A549 (cell line): ENCODE measurements around the gene PRUNE2. TPM values are rescaled to one million over a fixed set of nuclear protein-coding genes. Genes with fewer than 3 reads are reported as not detected.

ENCODE experiments used
- ATAC-seq, 2 experiments: fragments of 200-7000 bp in 1 of 2; fragments of >200 bp in 1 of 2; cut with Nextera tagmentation in 1 of 2; cut with Tn5 transposase in 1 of 2; 3 replicates each; pipeline versions ENCODE4 v1.8.0 to v1.9.1; 2018 to 2020; ENCODE audit warnings: mild to moderate bottlenecking in 1 of 2, moderate library complexity in 1 of 2
- CTCF ChIA-PET: fragments of 300-600 bp; sonication (Branson Sonifier 250); formaldehyde crosslinking; extraction: SDS; loops from one replicate; lab custom pipeline; 2021; ENCODE audit warnings: antibody characterized with exemption, inconsistent platforms; lab: Yijun Ruan, JAX
- POLR2A ChIA-PET: fragments of 350-600 bp; formaldehyde crosslinking; extraction: SDS; loops from one replicate; lab custom pipeline; 2021; ENCODE audit warnings: antibody characterized with exemption, inconsistent platforms; lab: Yijun Ruan, JAX
- DNase-seq, 2 experiments: peaks; one replicate each; pipeline versions ENCODE4 v3.0.0 to v3.0.0-alpha.2; 2011 to 2016; ENCODE audit warnings: low read depth in 1 of 2, low spot score in 1 of 2
- FAIRE-seq: peaks from 2 replicates; lab custom pipeline; 2011; peaks lifted over from hg19 to GRCh38; lab: Jason Lieb, UNC
- H3K27ac ChIP-seq, 2 experiments: fragments of >200 bp; sonication (Bioruptor Twin); formaldehyde crosslinking; 3 replicates each; pipeline ENCODE4 v1.5.1; 2016 to 2017
- H3K4me1 ChIP-seq: fragments of >200 bp; sonication (Bioruptor Twin); formaldehyde crosslinking; 3 replicates; pipeline ENCODE4 v1.6.1; 2016
- H3K4me2 ChIP-seq: fragments of >200 bp; sonication (Bioruptor Twin); formaldehyde crosslinking; 3 replicates; pipeline ENCODE4 v1.6.1; 2016
- H3K4me3 ChIP-seq: fragments of >200 bp; sonication (Bioruptor Twin); formaldehyde crosslinking; 3 replicates; pipeline ENCODE4 v1.5.1; 2016
- H3K9me3 ChIP-seq: fragments of >200 bp; sonication (Bioruptor Twin); formaldehyde crosslinking; 3 replicates; pipeline ENCODE4 v1.6.1; 2016
- ATOH8 ChIP-seq: fragments of 250-450 bp; sonication (Bioruptor Pico); IDR thresholded peaks from 2 replicates; pipeline ENCODE4 v1.5.0; 2020; ENCODE audit warnings: low read depth, mild to moderate bottlenecking, moderate library complexity
- BCL3 ChIP-seq: fragments of >200 bp; sonication (Bioruptor Twin); formaldehyde crosslinking; IDR thresholded peaks from 3 replicates; pipeline ENCODE4 v1.6.1; 2016
- CBX8 ChIP-seq: fragments of 200-600 bp; sonication (generic); IDR thresholded peaks from 2 replicates; pipeline ENCODE4 v1.6.1; 2016
- CHD4 ChIP-seq: fragments of 200-600 bp; sonication (generic); IDR thresholded peaks from 2 replicates; pipeline ENCODE4 v1.6.1; 2016; ENCODE audit warnings: antibody characterized with exemption, mild to moderate bottlenecking, borderline replicate concordance
- EHF ChIP-seq: fragments of 250-450 bp; sonication (Bioruptor Pico); IDR thresholded peaks from 2 replicates; pipeline ENCODE4 v1.5.0; 2020; ENCODE audit warnings: mild to moderate bottlenecking
- EHMT2 ChIP-seq: fragments of 200-600 bp; sonication (generic); IDR thresholded peaks from 2 replicates; pipeline ENCODE4 v1.6.1; 2016; ENCODE audit warnings: antibody characterized with exemption, low read depth, mild to moderate bottlenecking, moderate library complexity
- EP300 ChIP-seq, 2 experiments: fragments of >200 bp; sonication (Bioruptor Twin); formaldehyde crosslinking; IDR thresholded peaks; 2 replicates in 1 of 2; 3 replicates in 1 of 2; pipeline ENCODE4 v1.6.1; 2016 to 2017
- HMGXB4 ChIP-seq: fragments of 250-450 bp; sonication (Bioruptor Pico); IDR thresholded peaks from 2 replicates; pipeline ENCODE4 v1.5.0; 2021; ENCODE audit warnings: mild to moderate bottlenecking, moderate library complexity, borderline replicate concordance
- HOXB13 ChIP-seq: fragments of 250-450 bp; sonication (Bioruptor Pico); IDR thresholded peaks from 2 replicates; pipeline ENCODE4 v1.5.0; 2020; ENCODE audit warnings: low read depth, mild to moderate bottlenecking, moderate library complexity
- JUN ChIP-seq, 2 experiments: fragments of >200 bp; sonication (Bioruptor Twin); formaldehyde crosslinking; IDR thresholded peaks; 2 replicates in 1 of 2; 3 replicates in 1 of 2; pipeline ENCODE4 v1.6.1; 2016 to 2017
- KDM1A ChIP-seq: fragments of 200-600 bp; sonication (generic); IDR thresholded peaks from 2 replicates; pipeline ENCODE4 v1.6.1; 2016; ENCODE audit warnings: low read depth, mild to moderate bottlenecking
- MAFK ChIP-seq: fragments of 450-650 bp; IDR thresholded peaks from 2 replicates; pipeline ENCODE4 v1.6.1; 2014; ENCODE audit not compliant: partially characterized antibody
- MAZ ChIP-seq: fragments of 150-350 bp; IDR thresholded peaks from 2 replicates; pipeline ENCODE4 v1.6.1; 2014; ENCODE audit warnings: antibody characterized with exemption, low read depth, low read length, borderline replicate concordance
- PHF8 ChIP-seq: fragments of 200-600 bp; sonication (generic); IDR thresholded peaks from 2 replicates; pipeline ENCODE4 v1.6.1; 2016; ENCODE audit warnings: low read depth, mild to moderate bottlenecking, antibody characterized with exemption, moderate library complexity, borderline replicate concordance
- RAD21 ChIP-seq, 2 experiments: fragments of >200 bp in 1 of 2; sonication (Bioruptor Twin) in 1 of 2; formaldehyde crosslinking in 1 of 2; IDR thresholded peaks in 1 of 2; conservative IDR thresholded peaks in 1 of 2; 2 replicates in 1 of 2; 3 replicates in 1 of 2; pipeline ENCODE4 v1.6.1; 2012 to 2018; ENCODE audit warnings: inconsistent platforms in 1 of 2
- REST ChIP-seq: fragments of 200-600 bp; sonication (generic); IDR thresholded peaks from 2 replicates; pipeline ENCODE4 v1.6.1; 2016; ENCODE audit warnings: antibody characterized with exemption, mild to moderate bottlenecking, moderate library complexity
- ZFP36 ChIP-seq: fragments of 450-650 bp; IDR thresholded peaks from 2 replicates; pipeline ENCODE4 v1.6.1; 2014; ENCODE audit warnings: borderline replicate concordance; ENCODE audit not compliant: partially characterized antibody
- WGBS: methylation state at CpG from one replicate; pipeline ENCODE4 v1.1.6; 2017; ENCODE audit errors: missing lambda C conversion rate; 5-methylcytosine and 5-hydroxymethylcytosine counted together
- polyA plus RNA-seq, 4 experiments: library from polyadenylated mRNA; depleted of rRNA in 3 of 4; stranded (reverse); fragments of >200 nt; fragmentation: RNase III in 1 of 4; extraction: RNeasy Plus Mini Kit Qiagen cat#74134 plus additional on column Dnase treatment in 1 of 4; gene quantifications; 2 replicates in 3 of 4; 3 replicates in 1 of 4; pipeline ENCODE4 v1.2.3, GENCODE V29; 2011 to 2017

PRUNE2 gene
- polyA plus RNA-seq, 2 of the 4 experiments (the other 2 are of a cell fraction), result 0.04 TPM; not detected in 1

- TF ChIP-seq EHMT2, result no peak
Measured at GRCh38 chr9:76784881-76785280, 121.0 kb downstream of the PRUNE2 start (continued).

DNA sequence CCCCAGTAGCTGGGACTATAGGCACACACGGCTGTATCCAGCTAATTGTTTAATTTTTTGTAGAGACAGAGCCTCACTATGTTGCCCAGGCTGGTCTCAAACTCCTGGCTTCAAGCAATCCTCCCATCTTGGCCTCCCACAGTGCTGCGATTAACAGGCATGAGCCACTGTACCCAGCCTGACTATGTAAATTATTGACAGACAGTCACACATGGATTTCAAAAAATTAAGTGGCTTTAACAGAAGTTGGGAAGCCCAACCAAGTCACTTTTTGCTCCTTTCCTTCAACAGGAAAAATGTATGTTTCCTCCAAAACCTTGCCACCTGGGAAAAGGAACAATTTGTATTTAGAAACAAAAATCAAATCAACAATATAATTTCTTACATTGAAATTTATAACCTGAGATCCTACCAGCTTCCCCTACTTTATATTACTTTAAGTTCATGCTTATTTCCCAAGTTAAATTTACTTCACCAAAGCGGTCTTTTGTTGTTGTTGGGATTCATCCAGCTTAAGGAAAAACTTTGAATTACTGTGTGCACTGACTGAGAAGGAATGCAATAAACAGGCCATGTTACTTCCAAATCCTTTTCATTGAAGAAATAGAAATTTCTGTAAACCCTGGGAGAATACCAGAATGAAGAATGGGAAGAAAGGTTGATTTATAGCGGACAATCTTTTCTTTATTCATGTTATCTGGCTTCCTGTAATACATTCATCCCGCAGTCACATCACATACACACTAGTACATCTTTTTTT is 133.0 kb downstream of the PRUNE2 start:
- ChIA-PET POLR2A (no interaction called here), CTCF (interaction anchor here (1.1 kb wide), 1 partner anchor 10 kb away, joined by 3 read pairs; no protein-coding TSS in a partner anchor)
- Histone ChIP-seq H3K4me3 (no peak overlapping the region), H3K9me3 (no peaks in the 10 kb centered on the region), H3K4me2 (no peak overlapping the region), H3K27ac (no peak overlapping the region), H3K4me1 (no peaks in the 10 kb centered on the region)
- WGBS, result 38% methylated on average over 4 of the region's 5 CpGs
- ATAC-seq (no peak), DNase-seq (no peak), FAIRE-seq (no peak)
- TF ChIP-seq ZFP36, result no peak
- no peak for TF ChIP-seq MAZ
- TF ChIP-seq CBX8, result no peak
- no peak for TF ChIP-seq CHD4
- no peak for TF ChIP-seq HOXB13 (CRISPR knock-in tag)
- no peak for TF ChIP-seq REST
- TF ChIP-seq RAD21 (conservative IDR thresholded peaks at IDR 0.05 in 1 of 2, IDR thresholded peaks at IDR 0.05 in 1 of 2), result no peak
- no peak for TF ChIP-seq MAFK
- TF ChIP-seq HMGXB4 (CRISPR knock-in tag), result no peak
- no peak for TF ChIP-seq ATOH8
- TF ChIP-seq EP300 (IDR thresholded peaks at IDR 0.05), result no peak
- TF ChIP-seq JUN (IDR thresholded peaks at IDR 0.05), result no peak
- no peak for TF ChIP-seq BCL3
- TF ChIP-seq PHF8, result no peak
- TF ChIP-seq EHF, result no peak

GRCh38 chr9:76766126-76766525 is 139.8 kb downstream of the PRUNE2 start:
- CTCF ChIA-PET, result interaction anchor here (1.0 to 1.1 kb wide), 2 partner anchors 9 to 10 kb away, joined by 3 read pairs; no protein-coding TSS in a partner anchor
- H3K4me2 ChIP-seq, result no peak overlapping the region
- ATAC-seq (no peak), FAIRE-seq (no peak), DNase-seq (no peak)
- H3K9me3 ChIP-seq, result no peaks in the 10 kb centered on the region
- H3K4me3 ChIP-seq, result no peak overlapping the region
- 36% methylated on average over 3 of the region's 3 CpGs for WGBS
- POLR2A ChIA-PET, result no interaction called here
- H3K4me1 ChIP-seq, result no peaks in the 10 kb centered on the region
- no peak overlapping the region for H3K27ac ChIP-seq
- TF ChIP-seq KDM1A (no peak), PHF8 (no peak)
